ENCODE measurements around the gene S100A1.
"Not testable (repeated sequence)": the region's sequence is repeated elsewhere in the genome, so short reads cannot be mapped to it uniquely, and the experiment has no call there.

S100A1 gene

DNA sequence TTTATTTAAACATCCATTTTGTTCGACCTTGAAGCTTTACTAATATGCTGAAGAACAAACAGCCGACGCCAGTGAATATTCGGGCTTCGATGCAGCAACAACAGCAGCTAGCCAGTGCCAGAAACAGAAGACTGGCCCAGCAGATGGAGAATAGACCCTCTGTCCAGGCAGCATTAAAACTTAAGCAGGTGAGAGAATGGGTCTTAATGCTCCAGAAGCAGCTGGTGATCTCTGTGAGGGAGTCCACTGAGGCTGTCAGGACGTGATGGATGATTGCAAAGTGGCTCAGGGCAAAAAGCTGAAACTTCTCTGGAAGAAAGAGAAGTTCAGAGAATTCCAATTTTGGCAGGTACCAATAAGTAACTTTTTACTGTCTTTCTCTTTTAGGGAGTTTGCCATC, 10.0 kb downstream of the S100A1 start:
- TF ChIP-seq, protein P1, sequence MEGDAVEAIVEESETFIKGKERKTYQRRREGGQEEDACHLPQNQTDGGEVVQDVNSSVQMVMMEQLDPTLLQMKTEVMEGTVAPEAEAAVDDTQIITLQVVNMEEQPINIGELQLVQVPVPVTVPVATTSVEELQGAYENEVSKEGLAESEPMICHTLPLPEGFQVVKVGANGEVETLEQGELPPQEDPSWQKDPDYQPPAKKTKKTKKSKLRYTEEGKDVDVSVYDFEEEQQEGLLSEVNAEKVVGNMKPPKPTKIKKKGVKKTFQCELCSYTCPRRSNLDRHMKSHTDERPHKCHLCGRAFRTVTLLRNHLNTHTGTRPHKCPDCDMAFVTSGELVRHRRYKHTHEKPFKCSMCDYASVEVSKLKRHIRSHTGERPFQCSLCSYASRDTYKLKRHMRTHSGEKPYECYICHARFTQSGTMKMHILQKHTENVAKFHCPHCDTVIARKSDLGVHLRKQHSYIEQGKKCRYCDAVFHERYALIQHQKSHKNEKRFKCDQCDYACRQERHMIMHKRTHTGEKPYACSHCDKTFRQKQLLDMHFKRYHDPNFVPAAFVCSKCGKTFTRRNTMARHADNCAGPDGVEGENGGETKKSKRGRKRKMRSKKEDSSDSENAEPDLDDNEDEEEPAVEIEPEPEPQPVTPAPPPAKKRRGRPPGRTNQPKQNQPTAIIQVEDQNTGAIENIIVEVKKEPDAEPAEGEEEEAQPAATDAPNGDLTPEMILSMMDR (conservative IDR thresholded peaks at IDR 0.05; ENCODE audit: low read depth, low read length), result no peak
- H3K4me3 ChIP-seq (ENCODE audit: low read depth, low read length), result no peak overlapping the region
- DNase-seq (ENCODE audit: low read depth), result no peak

- DNase-seq (ENCODE audit: low read depth), result no peak
- H3K4me3 ChIP-seq (ENCODE audit: low read depth, low read length), result no peak overlapping the region
- TF ChIP-seq, protein P1 (conservative IDR thresholded peaks at IDR 0.05; ENCODE audit: low read depth, low read length), result no peak
Measured at GRCh38 chr1:153639280-153639679, 11.0 kb downstream of the S100A1 start.

DNA sequence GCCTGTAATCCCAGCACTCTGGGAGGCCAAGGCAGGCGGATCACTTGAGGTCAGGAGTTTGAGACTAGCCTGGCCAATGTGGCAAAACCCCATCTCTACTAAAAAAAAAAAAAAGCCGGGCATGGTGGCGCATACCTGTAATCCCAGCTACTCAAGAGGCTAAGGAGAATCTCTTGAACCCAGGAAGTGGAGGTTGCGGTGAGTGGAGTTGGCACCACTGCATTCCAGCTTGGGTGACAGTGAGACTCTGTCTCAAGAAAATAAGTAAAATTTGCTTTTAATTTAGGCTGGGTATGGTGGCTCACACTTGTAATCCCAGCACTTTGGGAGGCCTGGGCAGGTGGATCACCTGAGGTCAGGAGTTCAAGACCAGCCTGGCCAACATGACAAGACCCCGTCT, 12.0 kb downstream of the S100A1 start:
- H3K4me3 ChIP-seq (ENCODE audit: low read depth, low read length); DNase-seq (ENCODE audit: low read depth): not testable (repeated sequence)

GRCh38 chr1:153640861-153641260, 12.6 kb downstream of the S100A1 start:
- DNase-seq (ENCODE audit: low read depth), result no peak
- TF ChIP-seq, protein P1 (conservative IDR thresholded peaks at IDR 0.05; ENCODE audit: low read depth, low read length), result no peak

GRCh38 chr1:153642161-153642560, 13.9 kb downstream of the S100A1 start:
- TF ChIP-seq, protein P1 (conservative IDR thresholded peaks at IDR 0.05; ENCODE audit: low read depth, low read length), result no peak
- no peak overlapping the region for H3K4me3 ChIP-seq (ENCODE audit: low read depth, low read length)
- DNase-seq (ENCODE audit: low read depth), result no peak

More at GRCh38 chr1:153640861-153641260, 12.6 kb downstream of the S100A1 start:
- H3K4me3 ChIP-seq (ENCODE audit: low read depth, low read length), result no peak overlapping the region

DNA sequence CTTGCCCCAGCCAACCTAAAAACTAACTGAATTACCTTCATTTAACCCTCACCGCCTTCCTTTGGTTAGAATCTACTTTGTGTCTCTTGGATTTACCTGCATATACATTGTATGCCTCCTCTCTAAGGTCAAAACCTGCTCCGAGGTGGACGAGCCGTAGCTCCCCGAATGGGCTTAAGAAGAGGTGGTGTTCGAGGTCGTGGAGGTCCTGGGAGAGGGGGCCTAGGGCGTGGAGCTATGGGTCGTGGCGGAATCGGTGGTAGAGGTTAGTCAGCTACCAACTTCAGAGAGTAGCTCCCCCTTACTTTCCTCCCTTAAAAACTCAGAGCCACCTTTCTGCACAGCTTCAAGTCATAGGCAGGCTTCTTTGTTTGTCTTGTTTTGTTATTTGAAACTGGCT, 14.9 kb downstream of the S100A1 start:
- no peak for DNase-seq (ENCODE audit: low read depth)
- TF ChIP-seq, protein P1 (conservative IDR thresholded peaks at IDR 0.05; ENCODE audit: low read depth, low read length), result no peak
- H3K4me3 ChIP-seq (ENCODE audit: low read depth, low read length), result no peak overlapping the region

GRCh38 chr1:153643816-153644215, 15.6 kb downstream of the S100A1 start:
- no peak overlapping the region for H3K4me3 ChIP-seq (ENCODE audit: low read depth, low read length)
- TF ChIP-seq, protein P1 (conservative IDR thresholded peaks at IDR 0.05; ENCODE audit: low read depth, low read length), result no peak
- DNase-seq (ENCODE audit: low read depth), result no peak

Measured in choroid plexus epithelial cell (primary cell).